IMR-90 (cell line): ENCODE data around the gene PODXL2. TPM values are rescaled to one million over a fixed set of nuclear protein-coding genes. Genes with fewer than 3 reads are reported as not detected.

ENCODE experiments used
- ATAC-seq: fragments of 200-7000 bp; cut with Tn5 transposase; 2 replicates; pipeline ENCODE4 v1.9.1; 2020; ENCODE audit warnings: low read depth, mild to moderate bottlenecking, moderate library complexity
- BruUV-seq: library from RNA; stranded (reverse); fragments of 400-500 nt; replicated peaks from 2 replicates; lab custom pipeline; 2021; lab: Mats Ljungman, UMichigan
- CTCF ChIA-PET: fragments of 300-600 bp; formaldehyde crosslinking; extraction: SDS; loops from one replicate; lab custom pipeline; 2021; ENCODE audit warnings: antibody characterized with exemption; lab: Yijun Ruan, JAX
- POLR2A ChIA-PET: fragments of 300-600 bp; sonication (Branson Sonifier 250); formaldehyde crosslinking; loops from one replicate; lab custom pipeline; 2022; ENCODE audit warnings: antibody characterized with exemption; ENCODE audit not compliant: unreplicated experiment; lab: Charles Lee
- DNase-seq: peaks from one replicate; pipeline ENCODE4 v3.0.0; 2013
- H2AFZ ChIP-seq: replicated peaks from 2 replicates; pipeline ENCODE3; 2013; ENCODE audit warnings: low read length, mild to moderate bottlenecking; ENCODE audit not compliant: poor library complexity
- H2AK5ac ChIP-seq: 2 replicates; pipeline ENCODE4 v1.6.1; 2013; ENCODE audit warnings: low read depth, low read length, inconsistent platforms
- H2AK9ac ChIP-seq: replicated peaks from 2 replicates; pipeline ENCODE3; 2013; ENCODE audit warnings: mild to moderate bottlenecking, low read depth, low read length, moderate library complexity; ENCODE audit not compliant: poor library complexity
- H2BK120ac ChIP-seq: 2 replicates; pipeline ENCODE4 v1.6.1; 2013; ENCODE audit warnings: low read depth, low read length, inconsistent platforms
- H2BK15ac ChIP-seq: 3 replicates; pipeline ENCODE4 v1.6.1; 2013; ENCODE audit warnings: low read depth, low read length, inconsistent platforms
- H2BK20ac ChIP-seq: 2 replicates; pipeline ENCODE4 v1.6.1; 2013; ENCODE audit warnings: low read depth, mild to moderate bottlenecking, inconsistent platforms, low read length, moderate library complexity
- H2BK5ac ChIP-seq: 2 replicates; pipeline ENCODE4 v1.6.1; 2013; ENCODE audit warnings: mild to moderate bottlenecking, low read depth, low read length, inconsistent platforms; ENCODE audit not compliant: poor library complexity, severe bottlenecking
- H3K14ac ChIP-seq: replicated peaks from 2 replicates; pipeline ENCODE4 v1.6.1; 2013; ENCODE audit warnings: low read depth, low read length, inconsistent platforms
- H3K18ac ChIP-seq: 2 replicates; pipeline ENCODE4 v1.6.1; 2013; ENCODE audit warnings: low read depth, low read length, control low read depth
- H3K23ac ChIP-seq: 2 replicates; pipeline ENCODE4 v1.6.1; 2013; ENCODE audit warnings: low read depth, low read length, inconsistent platforms
- H3K27ac ChIP-seq: 2 replicates; pipeline ENCODE4 v1.5.1; 2013; ENCODE audit warnings: mild to moderate bottlenecking, control low read depth, low read length; ENCODE audit not compliant: insufficient read depth
- H3K27me3 ChIP-seq: 2 replicates; pipeline ENCODE4 v1.6.1; 2013; ENCODE audit warnings: low read length; ENCODE audit not compliant: control insufficient read depth, insufficient read depth
- H3K36me3 ChIP-seq: 2 replicates; pipeline ENCODE4 v1.6.1; 2013; ENCODE audit warnings: low read length, mixed read lengths; ENCODE audit not compliant: control insufficient read depth, insufficient read depth
- H3K4ac ChIP-seq: 2 replicates; pipeline ENCODE4 v1.6.1; 2013; ENCODE audit warnings: low read depth, low read length, inconsistent platforms
- H3K4me1 ChIP-seq: 2 replicates; pipeline ENCODE4 v1.6.1; 2013; ENCODE audit warnings: low read length, mixed read lengths; ENCODE audit not compliant: control insufficient read depth, insufficient read depth
- H3K4me2 ChIP-seq: 2 replicates; pipeline ENCODE4 v1.6.1; 2013; ENCODE audit warnings: low read depth, mild to moderate bottlenecking, control low read depth, low read length, moderate library complexity
- H3K4me3 ChIP-seq: 2 replicates; pipeline ENCODE4 v1.5.1; 2013; ENCODE audit warnings: low read depth, mild to moderate bottlenecking, control low read depth, low read length, moderate library complexity; ENCODE audit not compliant: insufficient read depth
- H3K56ac ChIP-seq: 2 replicates; pipeline ENCODE4 v1.6.1; 2013; ENCODE audit warnings: low read length, inconsistent platforms; ENCODE audit not compliant: insufficient read depth; ENCODE audit errors: extremely low read depth
- H3K79me1 ChIP-seq, 2 experiments: 2 replicates each; pipeline ENCODE4 v1.6.1; 2013; ENCODE audit warnings: low read length in 2 of 2, inconsistent platforms in 1 of 2, low read depth in 1 of 2
- H3K9ac ChIP-seq: 2 replicates; pipeline ENCODE4 v1.6.1; 2013; ENCODE audit warnings: low read depth, low read length, control low read depth
- H3K9me1 ChIP-seq: 2 replicates; pipeline ENCODE4 v1.6.1; 2013; ENCODE audit warnings: low read length, inconsistent platforms; ENCODE audit not compliant: insufficient read depth
- H3K9me3 ChIP-seq: 2 replicates; pipeline ENCODE4 v1.6.1; 2013; ENCODE audit warnings: low read length; ENCODE audit not compliant: control insufficient read depth, insufficient read depth
- H4K20me1 ChIP-seq: 2 replicates; pipeline ENCODE4 v1.6.1; 2013; ENCODE audit warnings: low read length, inconsistent platforms; ENCODE audit not compliant: insufficient read depth
- H4K5ac ChIP-seq: 2 replicates; pipeline ENCODE4 v1.6.1; 2013; ENCODE audit warnings: mild to moderate bottlenecking, low read depth, low read length, control low read depth
- H4K8ac ChIP-seq, 2 experiments: 2 replicates each; pipeline ENCODE4 v1.6.1; 2013; ENCODE audit warnings: low read depth in 2 of 2, low read length in 2 of 2, control low read depth in 1 of 2, inconsistent platforms in 1 of 2
- H4K91ac ChIP-seq: 2 replicates; pipeline ENCODE4 v1.6.1; 2013; ENCODE audit warnings: low read depth, low read length, inconsistent platforms; ENCODE audit not compliant: insufficient read depth
- POLR2A ChIP-seq: IDR thresholded peaks from 2 replicates; pipeline ENCODE4 v1.6.1; 2012; ENCODE audit warnings: mild to moderate bottlenecking, low read depth, low read length
- WGBS, 2 experiments: methylation state at CpG; one replicate each; pipeline versions ENCODE4 v1.1.5 to v1.1.7; 2013; ENCODE audit warnings: missing lambda C conversion rate in 2 of 2; ENCODE audit not compliant: insufficient read length in 1 of 2; ENCODE audit errors: extremely low coverage in 2 of 2; 5-methylcytosine and 5-hydroxymethylcytosine counted together
- dilution Hi-C: fragments of 300-500 bp; cut with HindIII; formaldehyde crosslinking; loops from one replicate; pipeline ENCODE4 v1.14.3; 2018; ENCODE audit warnings: low sequenced_read_pairs; ENCODE audit not compliant: unreplicated experiment
- in situ Hi-C: fragments of 300-500 bp; cut with MboI; formaldehyde crosslinking; loops from 3 replicates; pipeline ENCODE4 v1.14.3; 2019; ENCODE audit warnings: low sequenced_read_pairs, inconsistent platforms, mixed read lengths
- intact Hi-C: fragments of 100-400 bp; cut with micrococcal nuclease; formaldehyde crosslinking; loops from 2 replicates; pipeline ENCODE4 v1.10.0; 2022
- polyA plus RNA-seq, 3 experiments: library from polyadenylated mRNA; depleted of rRNA; stranded (reverse); fragments of >200 nt; gene quantifications; 2 replicates each; pipeline ENCODE4 v1.2.3, GENCODE V29; 2012; ENCODE audit warnings: low replicate concordance in 1 of 3
- total RNA-seq: library from RNA; depleted of rRNA; stranded (reverse); fragments of >200 nt; gene quantifications from 2 replicates; pipeline ENCODE4 v1.2.3, GENCODE V29; 2012

Gene PODXL2
- total and polyA plus RNA-seq, 2 of the 4 experiments (the other 2 are of a cell fraction): 1.6 to 5.4 TPM

DNA sequence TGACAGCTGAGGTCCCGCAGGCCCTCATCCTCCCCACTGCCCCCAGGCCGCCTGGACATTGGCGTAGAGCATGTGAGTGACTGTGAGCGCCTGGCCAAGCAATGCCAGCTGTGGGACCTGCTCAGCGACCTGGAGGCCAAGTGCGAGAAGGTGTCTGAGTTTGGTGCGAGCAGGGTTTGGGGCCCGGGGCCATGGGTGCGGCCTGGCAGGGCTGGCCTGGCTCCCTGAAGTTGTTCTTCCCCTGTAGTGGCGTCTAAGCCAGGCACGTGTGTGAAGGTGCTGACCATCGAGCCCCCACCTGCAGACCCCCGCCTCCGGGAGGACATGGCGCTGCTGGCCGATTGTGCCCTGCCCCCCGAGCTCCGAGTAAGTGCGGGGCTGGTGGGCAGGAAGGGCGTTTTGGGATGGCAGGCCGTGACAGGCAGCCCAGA lies 48.0 kb downstream of the PODXL2 start:
- in situ Hi-C loops: no loop called here
- no peak overlapping the region for H3K18ac ChIP-seq
- intact Hi-C loops: no loop called here

More for the DNA sequence above, 48.0 kb downstream of the PODXL2 start:
- no peak overlapping the region for H4K5ac ChIP-seq
- H2AK5ac ChIP-seq: no peak overlapping the region
- no peaks in the 10 kb centered on the region for H3K9me3 ChIP-seq
- H4K91ac ChIP-seq: no peak overlapping the region
- no peak overlapping the region for H2BK15ac ChIP-seq
- WGBS, 2 experiments: 98% methylated on average over 17 of the region's 21 CpGs; no CpG with 5 or more reads in 1 of the 2 experiments
- no peak overlapping the region for H2BK120ac ChIP-seq
- H3K4ac ChIP-seq: no peak overlapping the region
- no peak overlapping the region for H2BK5ac ChIP-seq
- H3K27ac ChIP-seq: no peak overlapping the region
- H2BK20ac ChIP-seq: no peak overlapping the region
- TF ChIP-seq POLR2A: no peak
- ATAC-seq (no peak), DNase-seq (no peak)
- H3K9ac ChIP-seq: no peak overlapping the region
- no peaks in the 10 kb centered on the region for H3K9me1 ChIP-seq
- peaks cover 31% of the 10 kb centered on the region for H3K36me3 ChIP-seq
- no peak overlapping the region for H4K8ac ChIP-seq
- H2AFZ ChIP-seq: no peak overlapping the region
- H3K79me1 ChIP-seq: peaks cover 15 to 21% of the 10 kb centered on the region in 2 experiments
- H2AK9ac ChIP-seq: no peak overlapping the region
- H3K4me2 ChIP-seq: no peak overlapping the region
- BruUV-seq: no TSS peak
- H3K23ac ChIP-seq: no peak overlapping the region
- no peak overlapping the region for H3K14ac ChIP-seq
- dilution Hi-C loops: no loop called here
- H3K27me3 ChIP-seq: no peaks in the 10 kb centered on the region
- H3K4me1 ChIP-seq: peaks cover 4% of the 10 kb centered on the region; the same call in 1 of the 2 replicates
- ChIA-PET CTCF (no interaction called here), POLR2A (no interaction called here)
- no peak overlapping the region for H3K4me3 ChIP-seq
- H3K56ac ChIP-seq: no peak overlapping the region
- H4K20me1 ChIP-seq: no peaks in the 10 kb centered on the region; the same call in none of the 2 replicates
